GM21447 (cell line): ENCODE data around the gene HEMGN.
A peak's percentile ranks its signal among the peaks of the same experiment; 100 is the strongest.

Source experiments
- ATAC-seq: cut with Tn5 transposase; IDR thresholded peaks from one replicate; pipeline ENCODE4 v1.9.1; 2021; ENCODE audit not compliant: unreplicated experiment

The HEMGN gene

GRCh38 chr9:97933297-97933998 lies 4.5 kb downstream of the HEMGN start:
- ATAC-seq, result no peak

DNA sequence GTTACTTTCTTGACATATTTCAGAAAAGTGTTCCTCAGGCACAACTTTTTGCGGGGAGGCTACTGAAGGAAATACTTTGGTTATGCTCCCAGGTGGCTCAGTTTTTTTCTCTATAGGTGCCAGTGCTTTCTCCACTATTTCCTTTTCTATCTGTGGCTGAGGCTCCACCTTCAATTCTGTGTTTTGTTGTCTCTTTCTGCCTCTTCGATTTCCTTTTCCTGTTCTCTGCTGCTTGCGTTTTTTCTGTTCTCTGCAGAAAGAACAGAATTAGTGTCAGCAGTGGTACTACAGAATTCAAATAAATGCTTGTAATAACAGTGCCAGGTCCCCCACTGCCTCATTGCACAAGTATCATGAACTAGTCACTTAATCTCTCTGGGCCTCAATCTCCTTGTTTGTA lies 7.0 kb downstream of the HEMGN start:
- no peak for ATAC-seq

DNA sequence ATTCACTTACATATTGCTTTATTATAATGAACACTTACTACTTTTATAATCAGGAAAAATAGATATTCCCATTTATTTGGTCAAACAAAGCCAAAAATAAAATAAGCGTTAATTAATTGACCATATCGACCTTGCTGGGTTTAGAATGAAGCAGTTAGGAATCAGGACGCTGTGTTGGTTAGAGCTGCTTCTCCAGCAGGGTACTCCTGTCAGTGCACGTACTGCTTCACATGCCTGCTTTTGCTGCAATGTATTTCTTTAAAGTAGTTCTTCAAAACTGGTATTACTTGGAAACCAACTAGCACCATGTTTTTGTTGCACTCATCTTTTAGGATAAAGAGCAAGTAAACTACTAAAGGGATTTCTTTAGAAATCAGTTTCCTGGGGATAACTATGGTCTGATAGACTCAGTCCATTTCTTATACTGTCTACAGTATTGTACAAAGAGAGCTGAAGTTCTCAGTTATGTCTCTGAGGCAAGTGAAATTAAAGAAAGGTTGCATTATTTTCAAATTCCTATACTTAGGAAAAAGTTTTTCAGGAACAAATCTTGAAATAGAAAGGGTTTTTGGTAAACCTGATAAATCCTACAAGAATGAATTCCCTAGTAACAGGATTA lies 8.9 kb downstream of the HEMGN start:
- no peak for ATAC-seq

- no peak for ATAC-seq
Observed at GRCh38 chr9:97925497-97926334, 12.3 kb downstream of the HEMGN start.

- no peak for ATAC-seq
Observed at GRCh38 chr9:97924386-97924785, 13.6 kb downstream of the HEMGN start.

GRCh38 chr9:97923529-97924108 lies 14.4 kb downstream of the HEMGN start:
- ATAC-seq, result no peak

DNA sequence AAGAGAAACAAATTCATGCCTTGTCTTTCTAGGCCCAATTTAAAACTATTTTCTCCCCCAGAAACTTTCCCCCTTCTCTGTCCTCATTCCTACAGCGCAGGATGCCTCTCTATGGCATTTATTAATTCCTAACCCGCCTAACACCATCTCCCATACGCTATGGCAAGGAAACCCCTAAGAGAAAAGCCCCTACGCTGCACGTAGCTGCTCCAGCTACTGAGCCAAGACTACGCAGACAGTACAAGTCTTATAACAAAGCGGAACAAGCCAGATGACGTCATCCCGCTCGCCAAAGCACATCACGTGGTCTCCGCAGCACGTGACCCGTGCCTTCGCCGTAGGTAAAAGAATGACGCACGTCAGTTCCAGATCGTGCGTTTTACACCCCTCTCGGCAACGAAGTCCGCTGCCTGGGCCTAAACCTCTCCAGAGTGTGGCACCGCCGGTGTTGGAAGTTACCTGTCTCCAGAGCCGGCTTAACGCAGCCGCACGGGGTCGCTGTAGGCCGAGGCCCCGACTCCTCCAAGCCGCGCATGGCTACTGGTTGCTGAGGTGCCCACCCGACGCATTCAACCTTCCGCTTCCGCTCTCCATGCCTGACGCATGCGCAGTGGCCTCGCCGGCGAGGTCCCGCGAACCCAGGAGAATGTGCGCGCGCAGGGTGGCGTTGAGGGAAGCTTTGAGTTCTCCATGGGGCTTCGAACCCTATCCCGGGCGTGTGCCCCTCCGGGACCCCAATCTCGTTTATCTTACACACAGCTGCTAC lies 15.8 kb downstream of the HEMGN start, which contains the start of gene TRMO:
TRMO (minus strand) TSS at position 542 of the 766 bp plus-strand sequence; CDS start at position 535, 7 bp downstream.
- peak; percentile 81 for ATAC-seq

GRCh38 chr9:97919217-97919813 lies 18.7 kb downstream of the HEMGN start:
- ATAC-seq, result no peak

GRCh38 chr9:97918611-97919010 lies 19.4 kb downstream of the HEMGN start:
- no peak for ATAC-seq

DNA sequence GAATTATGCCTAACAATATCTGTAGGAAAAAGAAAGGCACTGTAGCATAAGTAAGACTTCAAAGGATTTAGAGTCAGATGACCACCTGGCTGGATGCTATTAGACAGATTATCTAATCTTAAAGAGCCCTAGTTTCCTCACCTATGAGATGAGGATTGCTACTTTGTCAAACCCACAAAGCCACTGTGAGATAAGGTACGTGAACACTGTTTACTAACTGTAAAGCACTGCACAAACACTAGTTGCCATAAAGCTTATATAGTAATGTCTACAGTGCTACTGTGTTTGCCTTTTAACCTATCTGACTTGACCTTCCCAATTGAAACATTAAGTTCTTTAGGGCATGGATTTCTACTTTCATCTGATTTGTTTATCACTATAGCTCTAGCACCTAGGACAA lies 26.0 kb downstream of the HEMGN start:
- no peak for ATAC-seq

GRCh38 chr9:97911528-97911927 lies 26.4 kb downstream of the HEMGN start:
- no peak for ATAC-seq

GRCh38 chr9:97910357-97910756 lies 27.6 kb downstream of the HEMGN start:
- no peak for ATAC-seq

DNA sequence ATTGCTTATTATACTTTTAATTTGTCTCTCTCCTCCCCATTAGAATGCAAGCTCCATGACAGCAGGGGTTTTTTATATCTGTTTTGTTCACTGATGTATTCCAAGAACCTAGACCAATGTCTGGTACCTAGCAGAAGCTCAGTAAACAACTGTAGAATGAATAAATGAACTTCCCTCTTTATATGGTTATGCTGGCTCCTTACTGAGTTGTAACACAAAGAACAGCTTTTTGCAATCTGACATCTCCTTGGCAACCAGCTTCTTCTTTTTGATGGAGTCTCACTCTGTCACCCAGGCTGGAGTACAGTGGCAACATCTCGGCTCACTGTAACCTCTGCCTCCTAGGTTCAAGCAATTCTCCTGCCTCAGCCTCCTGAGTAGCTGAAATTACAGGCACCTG lies 29.3 kb downstream of the HEMGN start:
- ATAC-seq, result no peak

DNA sequence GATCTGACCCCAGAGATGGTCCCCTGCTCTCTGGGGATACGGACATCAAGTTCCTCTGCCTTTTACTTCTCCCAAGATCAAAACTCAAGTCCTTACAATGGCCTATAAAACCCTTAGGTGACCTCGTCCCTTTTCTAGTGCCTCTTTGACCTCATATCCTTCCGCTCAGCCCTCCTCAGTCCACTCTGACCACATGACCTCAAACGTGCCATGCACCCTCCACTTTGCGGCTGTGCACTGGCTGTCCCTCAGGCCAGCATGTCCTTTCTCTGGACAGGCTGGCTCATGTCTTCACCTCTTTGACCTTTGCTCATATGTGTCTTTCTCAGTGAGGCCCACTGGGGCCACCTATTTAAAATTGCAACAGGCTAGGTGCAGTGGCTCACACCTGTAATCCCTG lies 30.3 kb downstream of the HEMGN start:
- no peak for ATAC-seq

GRCh38 chr9:97907046-97907445 lies 30.9 kb downstream of the HEMGN start:
- no peak for ATAC-seq

- ATAC-seq, result no peak
Observed at GRCh38 chr9:97906236-97906831, 31.6 kb downstream of the HEMGN start.

- ATAC-seq, result no peak
Observed at GRCh38 chr9:97905228-97905627, 32.7 kb downstream of the HEMGN start.

- ATAC-seq, result no peak
Observed at GRCh38 chr9:97904725-97905124, 33.2 kb downstream of the HEMGN start.

DNA sequence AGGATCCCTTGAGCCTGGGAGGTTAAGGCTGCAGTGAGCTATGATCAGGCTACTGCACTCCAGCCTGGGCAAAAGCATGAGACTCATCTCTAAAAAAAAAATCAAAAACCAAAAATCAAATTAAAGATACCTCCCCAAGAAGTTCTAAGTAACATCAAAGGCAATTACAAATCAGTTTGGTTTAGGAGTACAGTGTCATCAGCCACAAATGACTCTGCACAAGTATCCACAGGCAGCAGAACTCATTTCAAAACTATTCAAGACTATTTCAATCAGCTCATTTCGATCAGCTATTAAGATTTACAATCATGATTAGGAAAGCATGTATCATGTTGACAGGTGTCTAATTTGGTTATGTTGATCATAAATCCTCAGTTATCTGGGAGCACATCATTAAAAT lies 34.8 kb downstream of the HEMGN start:
- no peak for ATAC-seq
